Measurements from ENCODE around the gene HGFAC.

The HGFAC gene

GRCh38 chr4:3486541-3487540, 45.1 kb downstream of the HGFAC start:
- H3K4me3 ChIP-seq, result no peak overlapping the region
- H3K27me3 ChIP-seq (ENCODE audit: low read depth), result peaks cover 83% of the 10 kb centered on the region
- H3K9me3 ChIP-seq, result no peaks in the 10 kb centered on the region
- no peaks in the 10 kb centered on the region for H3K36me3 ChIP-seq (replicated peaks)
- no peaks in the 10 kb centered on the region for H3K4me1 ChIP-seq
- no peak for DNase-seq (ENCODE audit: low spot score in 2 of 2)
- in situ Hi-C loops (cut with MboI; ENCODE audit: low sequenced_read_pairs), result loop anchor here (10.0 kb wide), 1 partner anchor 398 kb away; no protein-coding TSS in a partner anchor

GRCh38 chr4:3487861-3488260, 46.1 kb downstream of the HGFAC start:
- in situ Hi-C loops (cut with MboI; ENCODE audit: low sequenced_read_pairs), result loop anchor here (10.0 kb wide), 1 partner anchor 397 kb away; no protein-coding TSS in a partner anchor
- no peak for DNase-seq (ENCODE audit: low spot score in 2 of 2)
- Histone ChIP-seq H3K27me3 (ENCODE audit: low read depth) (peaks cover 85% of the 10 kb centered on the region), H3K4me3 (no peak overlapping the region), H3K9me3 (no peaks in the 10 kb centered on the region), H3K4me1 (no peaks in the 10 kb centered on the region), H3K36me3 (replicated peaks) (no peaks in the 10 kb centered on the region)

- no peaks in the 10 kb centered on the region for H3K4me1 ChIP-seq
- DNase-seq (ENCODE audit: low spot score in 2 of 2), result no peak
- H3K4me3 ChIP-seq, result no peak overlapping the region
- H3K9me3 ChIP-seq, result no peaks in the 10 kb centered on the region
- peaks cover 87% of the 10 kb centered on the region for H3K27me3 ChIP-seq (ENCODE audit: low read depth)
- H3K36me3 ChIP-seq (replicated peaks), result no peaks in the 10 kb centered on the region
- in situ Hi-C loops (cut with MboI; ENCODE audit: low sequenced_read_pairs), result loop anchor here (10.0 kb wide), 1 partner anchor 396 kb away; no protein-coding TSS in a partner anchor
Measured at GRCh38 chr4:3488820-3489219, 47.1 kb downstream of the HGFAC start.

- Histone ChIP-seq H3K27me3 (ENCODE audit: low read depth) (peaks cover 87% of the 10 kb centered on the region), H3K9me3 (no peaks in the 10 kb centered on the region), H3K4me3 (no peak overlapping the region), H3K4me1 (no peaks in the 10 kb centered on the region), H3K36me3 (replicated peaks) (no peaks in the 10 kb centered on the region)
- in situ Hi-C loops (cut with MboI; ENCODE audit: low sequenced_read_pairs), result loop anchor here (10.0 kb wide), 1 partner anchor 395 kb away; no protein-coding TSS in a partner anchor
- DNase-seq (ENCODE audit: low spot score in 2 of 2), result peak; percentile 10 to 40
Measured at GRCh38 chr4:3489451-3489962, 47.7 kb downstream of the HGFAC start.

GRCh38 chr4:3491681-3492405, 50.1 kb downstream of the HGFAC start:
- Histone ChIP-seq H3K27me3 (ENCODE audit: low read depth) (peaks cover 72% of the 10 kb centered on the region), H3K4me1 (no peaks in the 10 kb centered on the region), H3K9me3 (no peaks in the 10 kb centered on the region), H3K36me3 (replicated peaks) (no peaks in the 10 kb centered on the region), H3K4me3 (no peak overlapping the region)
- no peak for DNase-seq (ENCODE audit: low spot score in 2 of 2)
- in situ Hi-C loops (cut with MboI; ENCODE audit: low sequenced_read_pairs), result no loop called here

GRCh38 chr4:3492741-3493719, 51.3 kb downstream of the HGFAC start:
- Histone ChIP-seq H3K9me3 (no peaks in the 10 kb centered on the region), H3K4me1 (no peaks in the 10 kb centered on the region), H3K27me3 (ENCODE audit: low read depth) (peaks cover 60% of the 10 kb centered on the region), H3K4me3 (no peak overlapping the region), H3K36me3 (replicated peaks) (no peaks in the 10 kb centered on the region)
- no peak for DNase-seq (ENCODE audit: low spot score in 2 of 2)
- in situ Hi-C loops (cut with MboI; ENCODE audit: low sequenced_read_pairs), result no loop called here

- H3K4me1 ChIP-seq, result no peaks in the 10 kb centered on the region
- no peak for DNase-seq (ENCODE audit: low spot score in 2 of 2)
- no peaks in the 10 kb centered on the region for H3K36me3 ChIP-seq (replicated peaks)
- in situ Hi-C loops (cut with MboI; ENCODE audit: low sequenced_read_pairs), result no loop called here
- peaks cover 51% of the 10 kb centered on the region for H3K27me3 ChIP-seq (ENCODE audit: low read depth)
- no peak overlapping the region for H3K4me3 ChIP-seq
- no peaks in the 10 kb centered on the region for H3K9me3 ChIP-seq
Measured at GRCh38 chr4:3493720-3494461, 52.1 kb downstream of the HGFAC start.

- no peak for DNase-seq (ENCODE audit: low spot score in 2 of 2)
- Histone ChIP-seq H3K36me3 (replicated peaks) (no peaks in the 10 kb centered on the region), H3K27me3 (ENCODE audit: low read depth) (peaks cover 45% of the 10 kb centered on the region), H3K4me1 (no peaks in the 10 kb centered on the region), H3K9me3 (no peaks in the 10 kb centered on the region), H3K4me3 (no peak overlapping the region)
- in situ Hi-C loops (cut with MboI; ENCODE audit: low sequenced_read_pairs), result no loop called here
Measured at GRCh38 chr4:3494462-3494871, 52.7 kb downstream of the HGFAC start.

- no peak overlapping the region for H3K4me3 ChIP-seq
- H3K4me1 ChIP-seq, result no peaks in the 10 kb centered on the region
- H3K36me3 ChIP-seq (replicated peaks), result no peaks in the 10 kb centered on the region
- in situ Hi-C loops (cut with MboI; ENCODE audit: low sequenced_read_pairs), result no loop called here
- peaks cover 42% of the 10 kb centered on the region for H3K27me3 ChIP-seq (ENCODE audit: low read depth)
- no peaks in the 10 kb centered on the region for H3K9me3 ChIP-seq
- no peak for DNase-seq (ENCODE audit: low spot score in 2 of 2)
Measured at GRCh38 chr4:3495204-3495975, 53.6 kb downstream of the HGFAC start.

- H3K4me1 ChIP-seq, result no peaks in the 10 kb centered on the region
- H3K36me3 ChIP-seq (replicated peaks), result no peaks in the 10 kb centered on the region
- DNase-seq (ENCODE audit: low spot score in 2 of 2), result no peak
- peaks cover 42% of the 10 kb centered on the region for H3K27me3 ChIP-seq (ENCODE audit: low read depth)
- H3K4me3 ChIP-seq, result no peak overlapping the region
- in situ Hi-C loops (cut with MboI; ENCODE audit: low sequenced_read_pairs), result no loop called here
- H3K9me3 ChIP-seq, result no peaks in the 10 kb centered on the region
Measured at GRCh38 chr4:3496021-3496420, 54.3 kb downstream of the HGFAC start.

- H3K36me3 ChIP-seq (replicated peaks), result no peaks in the 10 kb centered on the region
- no peak overlapping the region for H3K4me3 ChIP-seq
- DNase-seq (ENCODE audit: low spot score in 2 of 2), result no peak
- peaks cover 32% of the 10 kb centered on the region for H3K27me3 ChIP-seq (ENCODE audit: low read depth)
- in situ Hi-C loops (cut with MboI; ENCODE audit: low sequenced_read_pairs), result no loop called here
- H3K9me3 ChIP-seq, result no peaks in the 10 kb centered on the region
- no peaks in the 10 kb centered on the region for H3K4me1 ChIP-seq
Measured at GRCh38 chr4:3497095-3497494, 55.3 kb downstream of the HGFAC start.

Data from HAP-1 (cell line).